NOMO-1 treated with DMSO at 0.1 percent for 48 hours (cell line): ENCODE results near the gene FLRT2.

ENCODE experiments used
- DNase-seq: peaks from one replicate; lab custom pipeline; 2025; ENCODE audit not compliant: unreplicated experiment; lab: John Stamatoyannopoulos, UW

Gene FLRT2

GRCh38 chr14:85529803-85530574, at the start of gene FLRT2:
TSS of gene FLRT2 (plus strand) at chr14:85530144. CDS start at chr14:85621515, 91,371 bp downstream.
- no peak for DNase-seq

- DNase-seq = no peak
Measured at GRCh38 chr14:85481471-85481870, 48.5 kb upstream of the FLRT2 start.

- no peak for DNase-seq
Measured at GRCh38 chr14:85482552-85482951, 47.4 kb upstream of the FLRT2 start.

GRCh38 chr14:85483037-85483436, 46.9 kb upstream of the FLRT2 start:
- DNase-seq = no peak

- no peak for DNase-seq
Measured at GRCh38 chr14:85483652-85484051, 46.3 kb upstream of the FLRT2 start.

GRCh38 chr14:85487215-85487614, 42.7 kb upstream of the FLRT2 start:
- DNase-seq = no peak

GRCh38 chr14:85501751-85502150, 28.2 kb upstream of the FLRT2 start:
- no peak for DNase-seq

GRCh38 chr14:85508863-85509262, 21.1 kb upstream of the FLRT2 start:
- no peak for DNase-seq

GRCh38 chr14:85512451-85512850, 17.5 kb upstream of the FLRT2 start:
- no peak for DNase-seq

- DNase-seq = no peak
Measured at GRCh38 chr14:85514487-85514886, 15.5 kb upstream of the FLRT2 start.

- no peak for DNase-seq
Measured at GRCh38 chr14:85516239-85517113, 13.5 kb upstream of the FLRT2 start.

GRCh38 chr14:85517114-85517688, 12.7 kb upstream of the FLRT2 start:
- no peak for DNase-seq

- DNase-seq = no peak
Measured at GRCh38 chr14:85519661-85520305, 10.2 kb upstream of the FLRT2 start.

GRCh38 chr14:85520581-85520980, 9.4 kb upstream of the FLRT2 start:
- no peak for DNase-seq

- DNase-seq = no peak
Measured at GRCh38 chr14:85523624-85524023, 6.3 kb upstream of the FLRT2 start.

- no peak for DNase-seq
Measured at GRCh38 chr14:85527006-85527405, 2.9 kb upstream of the FLRT2 start.

GRCh38 chr14:85527445-85528035, 2.4 kb upstream of the FLRT2 start:
- no peak for DNase-seq

GRCh38 chr14:85528080-85528896, 1.7 kb upstream of the FLRT2 start:
- DNase-seq = no peak

GRCh38 chr14:85528897-85529631, 880 bp upstream of the FLRT2 start:
- no peak for DNase-seq
